Stomach (tissue), 9 donors: ENCODE data around the gene CCDC69. TPM values are rescaled to one million over a fixed set of nuclear protein-coding genes. Genes with fewer than 3 reads are reported as not detected.
A peak's percentile ranks its signal among the peaks of the same experiment; 100 is the strongest.

Source experiments
- DNase-seq, 2 donors: peaks; one replicate each; pipeline versions ENCODE4 v3.0.0 to v3.0.0-alpha.2; 2013 to 2019
- H3K27ac ChIP-seq, 5 donors: fragments of 200-600 bp in 4 of 5; sonication (generic) in 4 of 5; one replicate each; pipeline ENCODE4 v1.5.1; 2013 to 2019; ENCODE audit warnings: mild to moderate bottlenecking in 1 of 5, moderate library complexity in 1 of 5
- H3K27me3 ChIP-seq, 3 donors: fragments of 200-600 bp; sonication (generic); one replicate each; pipeline ENCODE4 v1.5.1; 2017 to 2019; ENCODE audit warnings: mixed run types in 1 of 3
- H3K36me3 ChIP-seq, 4 donors: fragments of 200-600 bp; sonication (generic); 1 replicate in 3 of 4; 2 replicates in 1 of 4; pipeline ENCODE4 v1.5.1; 2016 to 2019
- H3K4me1 ChIP-seq, 4 donors: fragments of 200-600 bp; sonication (generic); one replicate each; pipeline ENCODE4 v1.5.1; 2016 to 2019
- H3K4me3 ChIP-seq, 4 donors: fragments of 200-600 bp; sonication (generic) in 3 of 4; one replicate each; pipeline ENCODE4 v1.5.1; 2016 to 2019; ENCODE audit warnings: mild to moderate bottlenecking in 1 of 4
- H3K9me3 ChIP-seq, 4 donors: fragments of 200-600 bp; sonication (generic); one replicate each; pipeline ENCODE4 v1.5.1; 2016 to 2019
- CTCF ChIP-seq, 7 experiments: fragments of 450-650 bp in 4 of 7; fragments of 200-600 bp in 3 of 7; sonication (generic) in 3 of 7; IDR thresholded peaks; one replicate each; pipeline ENCODE4 v1.5.1; 2016 to 2019; ENCODE audit warnings: antibody characterized with exemption in 7 of 7, control low read depth in 2 of 7, mild to moderate bottlenecking in 1 of 7
- EP300 ChIP-seq: sonication (generic); formaldehyde crosslinking; IDR thresholded peaks from one replicate; pipeline ENCODE4 v1.6.1; 2017; ENCODE audit warnings: antibody characterized with exemption
- POLR2A ChIP-seq, 4 donors: fragments of 450-650 bp; IDR thresholded peaks; one replicate each; pipeline ENCODE4 v1.6.1; 2016; ENCODE audit warnings: antibody characterized with exemption in 4 of 4, control low read depth in 2 of 4, mild to moderate bottlenecking in 1 of 4, moderate library complexity in 1 of 4
- POLR2AphosphoS5 ChIP-seq, 3 donors: sonication (generic); formaldehyde crosslinking; IDR thresholded peaks; one replicate each; pipeline ENCODE4 v1.6.1; 2016; ENCODE audit warnings: antibody characterized with exemption in 3 of 3
- WGBS, 5 donors: extraction: QIAGEN DNeasy Blood & Tissue Kit in 3 of 5; methylation state at CpG; one replicate each; pipeline versions ENCODE4 v1.1.5 to v1.1.7; 2013 to 2018; 5-methylcytosine and 5-hydroxymethylcytosine counted together
- intact Hi-C: fragments of 100-400 bp; cut with DNase I; formaldehyde crosslinking; loops from one replicate; pipeline ENCODE4 v1.15.1; 2023; ENCODE audit warnings: low total_unique reads
- polyA plus RNA-seq, 3 donors: library from polyadenylated mRNA; stranded (reverse); fragments of 200-250 nt; gene quantifications; one replicate each; pipeline ENCODE4 v1.2.3, GENCODE V29; 2013
- total RNA-seq, 5 donors: library from RNA; depleted of rRNA; stranded (reverse); fragments of >200 nt; gene quantifications; one replicate each; pipeline versions ENCODE4 v1.1.0 to v1.2.3, GENCODE V29; 2014 to 2016
- donor health status: healthy with polysubstance abuse.
- donor health status: Bipolar disorder and iron deficiency.
- donor health status: healthy.

CCDC69 gene
- total and polyA plus RNA-seq, 8 donors: 5.5 to 173 (median 31.0) TPM

GRCh38 chr5:151150471-151151262 lies 73.2 kb downstream of the CCDC69 start:
- TF ChIP-seq EP300 (no peak), POLR2AphosphoS5 (IDR thresholded peaks at IDR 0.05) (peak in 1 of 3 donors; percentile 12)
- 15 to 29% (median 25%) methylated on average over 5 of the region's 5 CpGs for WGBS, 5 donors
- intact Hi-C loops: no loop called here
- Histone ChIP-seq H3K4me1 (peaks cover 55 to 98% (median 80%) of the 10 kb centered on the region in 4 donors), H3K27ac (peak overlapping the region; percentile 39 to 94 (median 90)), H3K36me3 (peaks cover 0 to 21% (median 13%) of the 10 kb centered on the region in 4 donors), H3K9me3 (no peaks in the 10 kb centered on the region), H3K4me3 (peak overlapping the region in 1 of 4 donors; percentile 7), H3K27me3 (no peaks in the 10 kb centered on the region)
- peak; percentile 31 to 88 for DNase-seq

GRCh38 chr5:151148583-151148982 lies 75.3 kb downstream of the CCDC69 start:
- TF ChIP-seq POLR2AphosphoS5 (IDR thresholded peaks at IDR 0.05): no peak
- no peak for TF ChIP-seq EP300
- TF ChIP-seq CTCF (IDR thresholded peaks at IDR 0.05): no peak
- no peak for TF ChIP-seq POLR2A (IDR thresholded peaks at IDR 0.05)
- peaks cover 47 to 98% (median 73%) of the 10 kb centered on the region in 4 donors for H3K4me1 ChIP-seq

GRCh38 chr5:151147033-151147432 lies 76.9 kb downstream of the CCDC69 start:
- WGBS, 5 donors: 88 to 98% (median 96%) methylated on average over 4 of the region's 4 CpGs
- H3K27ac ChIP-seq: peak overlapping the region in 1 of 5 donors; percentile 15
- TF ChIP-seq EP300: no peak
- no peak for TF ChIP-seq CTCF (IDR thresholded peaks at IDR 0.05)
- TF ChIP-seq POLR2AphosphoS5 (IDR thresholded peaks at IDR 0.05): no peak
- TF ChIP-seq POLR2A (IDR thresholded peaks at IDR 0.05): no peak
- H3K4me1 ChIP-seq: peaks cover 38 to 97% (median 66%) of the 10 kb centered on the region in 4 donors
- intact Hi-C loops: no loop called here
- no peaks in the 10 kb centered on the region for H3K9me3 ChIP-seq
- no peaks in the 10 kb centered on the region for H3K27me3 ChIP-seq
- no peak overlapping the region for H3K4me3 ChIP-seq
- DNase-seq: no peak
- peaks cover 3 to 52% (median 40%) of the 10 kb centered on the region in 4 donors for H3K36me3 ChIP-seq

More at GRCh38 chr5:151148583-151148982, 75.3 kb downstream of the CCDC69 start:
- H3K27ac ChIP-seq: peak overlapping the region in 1 of 5 donors; percentile 94
- intact Hi-C loops: no loop called here
- peaks cover 3 to 41% (median 32%) of the 10 kb centered on the region in 4 donors for H3K36me3 ChIP-seq
- WGBS, 5 donors: 59 to 85% (median 80%) methylated on average over 7 of the region's 7 CpGs
- DNase-seq: no peak
- no peaks in the 10 kb centered on the region for H3K9me3 ChIP-seq
- no peaks in the 10 kb centered on the region for H3K27me3 ChIP-seq
- H3K4me3 ChIP-seq: no peak overlapping the region

DNA sequence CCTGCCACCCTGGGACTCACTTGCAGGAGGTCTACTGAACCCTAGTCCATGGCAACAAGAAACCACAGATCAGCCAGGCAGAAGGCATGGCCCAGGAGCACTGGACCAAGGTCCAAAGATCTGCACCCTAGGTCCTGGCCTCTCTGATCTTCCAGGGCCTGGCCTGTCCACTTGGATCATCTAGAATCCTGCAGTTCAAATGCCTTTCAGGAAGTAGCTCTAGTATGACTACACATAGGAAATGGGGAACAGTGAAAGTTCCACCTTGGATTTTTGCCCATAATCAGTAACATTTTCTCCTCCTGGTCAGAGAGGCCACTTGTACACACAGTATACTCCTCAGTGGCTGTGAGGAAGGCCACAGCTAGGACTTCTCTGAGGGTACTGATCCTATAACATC lies 77.8 kb downstream of the CCDC69 start:
- no peak overlapping the region for H3K27ac ChIP-seq
- H3K36me3 ChIP-seq: peaks cover 3 to 57% (median 44%) of the 10 kb centered on the region in 4 donors
- no peaks in the 10 kb centered on the region for H3K9me3 ChIP-seq
- no peak for DNase-seq
- intact Hi-C loops: no loop called here
- no peak for TF ChIP-seq CTCF (IDR thresholded peaks at IDR 0.05)
- H3K27me3 ChIP-seq: no peaks in the 10 kb centered on the region
- peaks cover 36 to 97% (median 64%) of the 10 kb centered on the region in 4 donors for H3K4me1 ChIP-seq
- no peak overlapping the region for H3K4me3 ChIP-seq

DNA sequence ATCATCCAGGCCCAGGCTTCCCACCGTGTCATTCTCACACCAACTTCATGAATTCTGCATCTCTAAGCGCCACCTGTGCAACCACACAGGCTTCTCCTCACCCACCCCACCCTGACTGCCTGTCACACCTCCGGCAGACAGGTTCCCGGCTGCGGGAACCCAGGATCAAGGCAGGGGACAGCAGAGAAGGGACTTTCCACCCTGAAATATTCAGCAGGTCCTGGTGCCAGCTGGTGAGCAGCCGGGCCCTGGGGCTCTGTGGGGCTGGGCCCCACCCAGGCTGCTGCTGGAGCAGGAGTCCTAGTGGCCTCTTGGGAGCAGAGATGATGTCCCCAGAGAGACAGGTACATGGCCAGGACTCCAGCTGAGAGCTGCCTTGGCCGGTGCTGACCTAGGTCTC lies 79.0 kb downstream of the CCDC69 start:
- H3K36me3 ChIP-seq: peaks cover 3 to 67% (median 50%) of the 10 kb centered on the region in 4 donors
- no peak for DNase-seq
- no peaks in the 10 kb centered on the region for H3K9me3 ChIP-seq
- intact Hi-C loops: no loop called here
- no peak overlapping the region for H3K27ac ChIP-seq
- H3K27me3 ChIP-seq: no peaks in the 10 kb centered on the region
- 70 to 89% (median 74%) methylated on average over 6 to 7 of the region's 7 CpGs for WGBS, 5 donors
- TF ChIP-seq POLR2AphosphoS5 (IDR thresholded peaks at IDR 0.05) (no peak), CTCF (IDR thresholded peaks at IDR 0.05) (no peak), EP300 (no peak), POLR2A (IDR thresholded peaks at IDR 0.05) (no peak)
- H3K4me3 ChIP-seq: no peak overlapping the region
- H3K4me1 ChIP-seq: peaks cover 26 to 92% (median 59%) of the 10 kb centered on the region in 4 donors
